Effector memory CD4-positive, alpha-beta T cell (primary cell): ENCODE measurements around the gene DTX1.
"Not testable (repeated sequence)": the region's sequence is repeated elsewhere in the genome, so short reads cannot be mapped to it uniquely, and the experiment has no call there.

Source experiments
- DNase-seq, 3 donors: peaks; one replicate each; pipeline ENCODE4 v3.0.0-alpha.2; 2020
- H3K27ac ChIP-seq: 2 replicates; pipeline ENCODE4 v1.7.0; 2013; ENCODE audit warnings: mild to moderate bottlenecking, low read length, moderate library complexity; ENCODE audit not compliant: insufficient read depth, poor library complexity, severe bottlenecking
- H3K27me3 ChIP-seq: replicated peaks from 2 replicates; pipeline ENCODE4 v1.7.0; 2013; ENCODE audit warnings: mild to moderate bottlenecking, low read length; ENCODE audit not compliant: insufficient read depth, control insufficient read depth, poor library complexity, severe bottlenecking
- H3K36me3 ChIP-seq: 2 replicates; pipeline ENCODE4 v1.7.0; 2013; ENCODE audit warnings: mild to moderate bottlenecking, low read length, moderate library complexity; ENCODE audit not compliant: control insufficient read depth, insufficient read depth
- H3K4me1 ChIP-seq: 2 replicates; pipeline ENCODE4 v1.7.0; 2013; ENCODE audit warnings: low read length, mild to moderate bottlenecking; ENCODE audit not compliant: control insufficient read depth, insufficient read depth, poor library complexity, severe bottlenecking
- H3K4me3 ChIP-seq: 2 replicates; pipeline ENCODE4 v1.7.0; 2013; ENCODE audit warnings: low read length, low read depth, mild to moderate bottlenecking; ENCODE audit not compliant: insufficient read depth, poor library complexity, severe bottlenecking
- H3K9me3 ChIP-seq: 2 replicates; pipeline ENCODE4 v1.7.0; 2013; ENCODE audit warnings: mild to moderate bottlenecking, low read length, moderate library complexity; ENCODE audit not compliant: control insufficient read depth

DTX1 gene

DNA sequence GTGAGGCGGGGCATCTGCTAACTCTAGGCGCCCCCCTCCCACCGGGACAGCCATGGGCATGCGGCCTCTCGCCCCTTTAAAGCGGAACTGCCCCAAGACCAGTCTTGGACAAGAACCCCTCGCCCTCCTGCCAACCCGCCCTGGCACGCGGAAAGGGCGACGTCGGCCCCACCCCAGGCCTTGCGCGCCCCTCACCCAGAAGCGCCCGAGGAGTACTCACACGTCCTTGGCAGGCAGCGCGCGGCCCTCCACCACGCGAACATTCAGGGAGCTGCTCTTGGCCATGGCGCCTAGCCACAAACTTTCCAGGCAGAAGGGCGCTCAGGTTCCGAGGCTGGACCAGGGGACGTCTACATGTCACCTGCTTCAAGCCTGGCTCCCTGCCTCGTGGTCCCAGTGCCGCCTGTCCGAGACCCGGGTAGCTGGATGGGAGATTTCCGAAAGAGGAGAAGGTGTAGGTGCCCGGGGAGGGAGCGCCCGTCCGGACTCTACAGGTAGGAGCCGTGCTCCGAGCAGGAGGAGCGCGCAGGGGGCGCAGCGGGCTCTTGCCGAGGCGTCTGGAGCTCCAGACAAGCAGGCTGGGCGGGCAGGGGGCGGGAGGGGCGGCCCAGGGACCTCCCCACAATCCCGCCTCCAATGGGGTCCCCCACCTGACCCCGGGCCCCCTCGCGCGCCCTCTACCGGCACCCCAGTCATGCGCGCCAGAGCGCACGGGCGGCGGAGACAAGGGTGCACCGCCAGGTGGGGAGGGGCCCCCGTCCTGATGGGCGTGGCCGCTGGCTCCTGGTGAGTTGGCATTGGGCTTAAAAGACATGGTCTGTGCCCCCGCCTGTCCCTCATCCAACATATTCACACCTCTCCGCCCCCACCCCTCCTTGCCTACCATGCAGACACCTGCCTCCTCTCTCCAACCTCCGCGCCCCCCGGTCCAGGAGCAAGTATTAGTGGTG lies 78.9 kb downstream of the DTX1 start, which contains the start of gene RASAL1:
RASAL1 (minus strand) TSS at position 584 of the 950 bp plus-strand sequence; CDS start at position 285, 299 bp downstream.
- H3K4me1 ChIP-seq, result peaks cover 12% of the 10 kb centered on the region
- DNase-seq, result peak; percentile 51 to 70 (median 54)

GRCh38 chr12:113136128-113136989 lies 79.8 kb downstream of the DTX1 start:
- Histone ChIP-seq H3K27me3 (no peaks in the 10 kb centered on the region), H3K9me3 (no peaks in the 10 kb centered on the region), H3K27ac (peak overlapping the region; percentile 29), H3K4me1 (peaks cover 12% of the 10 kb centered on the region), H3K36me3 (no peaks in the 10 kb centered on the region), H3K4me3 (peak overlapping the region; percentile 30)
- peak; percentile 16 to 46 (median 22) for DNase-seq

More for the DNA sequence above, 78.9 kb downstream of the DTX1 start, which contains the start of gene RASAL1:
- Histone ChIP-seq H3K27ac (peak within 1 kb of the TSS; percentile 29), H3K36me3 (no peaks in the 10 kb centered on the region), H3K9me3 (no peaks in the 10 kb centered on the region), H3K27me3 (no peaks in the 10 kb centered on the region), H3K4me3 (peak within 1 kb of the TSS; percentile 51)

- Histone ChIP-seq H3K27me3 (no peaks in the 10 kb centered on the region), H3K27ac (no peak overlapping the region), H3K36me3 (no peaks in the 10 kb centered on the region), H3K4me3 (no peak overlapping the region), H3K4me1 (peaks cover 12% of the 10 kb centered on the region), H3K9me3 (no peaks in the 10 kb centered on the region)
- no peak for DNase-seq
Observed at GRCh38 chr12:113136990-113137511, 80.5 kb downstream of the DTX1 start.

- no peaks in the 10 kb centered on the region for H3K9me3 ChIP-seq
- H3K36me3 ChIP-seq, result no peaks in the 10 kb centered on the region
- H3K27ac ChIP-seq, result no peak overlapping the region
- H3K4me1 ChIP-seq, result peaks cover 12% of the 10 kb centered on the region
- H3K4me3 ChIP-seq, result no peak overlapping the region
- no peak for DNase-seq
- no peaks in the 10 kb centered on the region for H3K27me3 ChIP-seq
Observed at GRCh38 chr12:113137861-113138783, 81.6 kb downstream of the DTX1 start.

- Histone ChIP-seq H3K9me3 (no peaks in the 10 kb centered on the region), H3K27ac (no peak overlapping the region)
Observed at GRCh38 chr12:113138826-113139225, 82.3 kb downstream of the DTX1 start.

DNA sequence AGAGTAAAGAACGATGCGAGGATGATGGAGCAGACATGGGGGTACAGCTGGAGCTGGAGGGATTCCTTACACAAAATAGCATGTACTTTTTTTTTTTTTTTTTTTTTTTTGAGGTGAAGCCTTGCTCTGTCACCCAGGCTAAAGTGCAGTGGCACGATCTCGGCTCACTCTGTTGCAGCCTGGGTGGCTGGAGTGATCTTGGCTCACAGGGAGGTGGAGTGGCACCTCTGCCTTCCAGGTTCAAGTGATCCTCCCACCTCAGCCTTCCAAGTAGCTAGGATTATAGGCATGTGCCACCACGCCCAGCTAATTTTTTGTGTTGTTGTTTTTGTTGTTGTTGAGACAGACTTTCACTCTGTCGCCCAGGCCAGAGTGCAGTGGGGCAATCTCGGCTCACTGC lies 84.2 kb downstream of the DTX1 start:
- no peak for DNase-seq
- Histone ChIP-seq H3K36me3 (no peaks in the 10 kb centered on the region), H3K27ac (no peak overlapping the region)

More at GRCh38 chr12:113138826-113139225, 82.3 kb downstream of the DTX1 start:
- DNase-seq, result no peak
- H3K27me3 ChIP-seq, result no peaks in the 10 kb centered on the region
- no peak overlapping the region for H3K4me3 ChIP-seq
- H3K4me1 ChIP-seq, result peaks cover 12% of the 10 kb centered on the region
- H3K36me3 ChIP-seq, result no peaks in the 10 kb centered on the region

GRCh38 chr12:113141716-113142115 lies 85.2 kb downstream of the DTX1 start:
- H3K36me3 ChIP-seq, H3K27ac ChIP-seq, H3K27me3 ChIP-seq, DNase-seq, H3K4me3 ChIP-seq, H3K9me3 ChIP-seq, H3K4me1 ChIP-seq: not testable (repeated sequence)

More for the DNA sequence above, 84.2 kb downstream of the DTX1 start:
- Histone ChIP-seq H3K4me3 (no peak overlapping the region), H3K27me3 (no peaks in the 10 kb centered on the region), H3K4me1 (peaks cover 4% of the 10 kb centered on the region), H3K9me3 (no peaks in the 10 kb centered on the region)

DNA sequence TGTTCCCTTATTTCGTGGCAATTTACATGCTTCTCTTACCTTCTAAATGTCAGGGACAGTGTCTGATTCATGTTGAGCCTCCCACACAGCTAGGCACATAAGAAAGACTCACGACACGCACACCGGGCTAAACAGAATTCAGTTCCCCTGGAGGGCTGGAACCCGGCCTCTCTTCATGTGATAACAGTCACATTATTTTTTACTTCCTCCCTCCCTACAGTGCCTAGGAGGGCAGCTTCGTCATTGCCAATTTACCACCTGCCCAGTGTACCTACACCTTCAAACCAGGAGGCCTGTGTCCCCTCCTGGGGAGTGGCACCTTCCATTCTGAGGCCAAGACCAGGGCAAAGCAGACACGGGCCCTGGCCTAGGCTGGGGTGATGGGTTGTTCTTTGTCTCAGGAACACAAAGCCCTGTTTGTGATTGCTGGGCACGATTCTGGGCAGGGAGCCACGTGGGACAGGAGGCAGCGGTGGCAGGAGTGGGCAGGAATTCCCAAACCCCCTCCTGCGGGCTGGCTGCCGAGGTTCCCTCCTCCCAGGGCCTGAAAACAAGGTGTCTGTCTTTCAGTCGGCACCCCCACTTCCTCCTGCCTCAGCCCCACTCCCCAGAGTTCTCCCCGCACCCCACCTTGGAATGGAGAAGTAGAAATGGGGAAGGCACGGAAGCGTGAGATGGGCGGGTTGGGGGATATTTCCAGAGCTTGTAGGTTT lies 85.8 kb downstream of the DTX1 start:
- Histone ChIP-seq H3K27me3 (no peaks in the 10 kb centered on the region), H3K9me3 (no peaks in the 10 kb centered on the region), H3K4me1 (no peaks in the 10 kb centered on the region), H3K4me3 (no peak overlapping the region), H3K27ac (no peak overlapping the region), H3K36me3 (no peaks in the 10 kb centered on the region)
- no peak for DNase-seq
